HG02763 (cell line): ENCODE data around the gene GLTP.
"Not testable (repeated sequence)": the region's sequence is repeated elsewhere in the genome, so short reads cannot be mapped to it uniquely, and the experiment has no call there.

ENCODE experiments used
- ATAC-seq: cut with Tn5 transposase; IDR thresholded peaks from one replicate; pipeline ENCODE4 v1.9.1; 2021; ENCODE audit warnings: mild to moderate bottlenecking, moderate library complexity; ENCODE audit not compliant: unreplicated experiment

Gene GLTP

DNA sequence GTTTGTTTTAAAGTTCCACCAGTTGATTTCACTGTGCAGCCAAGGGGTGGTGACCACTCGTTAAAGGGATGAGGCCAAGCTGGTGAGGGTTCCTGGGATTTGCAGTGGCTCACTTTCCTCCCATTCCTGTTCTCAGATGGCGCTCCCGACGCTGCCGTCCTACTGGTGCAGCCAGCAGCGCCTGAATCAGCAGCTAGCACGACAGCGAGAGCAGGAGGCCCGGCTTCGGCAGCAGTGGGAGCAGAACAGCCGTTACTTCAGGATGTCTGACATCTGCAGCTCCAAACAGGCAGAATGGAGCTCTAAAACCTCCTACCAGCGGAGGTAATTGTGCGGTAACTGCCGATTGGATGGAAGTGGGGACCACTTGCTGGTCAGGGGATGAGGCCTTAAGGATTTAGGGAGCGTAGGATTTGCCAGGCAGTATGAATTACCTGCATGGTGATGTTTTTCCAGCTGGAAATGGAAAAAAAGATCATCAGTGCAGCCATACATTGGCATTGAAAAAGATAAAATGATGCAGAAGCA, 22.6 kb upstream of the GLTP start:
- no peak for ATAC-seq

GRCh38 chr12:109900752-109901580, 20.6 kb upstream of the GLTP start:
- no peak for ATAC-seq

DNA sequence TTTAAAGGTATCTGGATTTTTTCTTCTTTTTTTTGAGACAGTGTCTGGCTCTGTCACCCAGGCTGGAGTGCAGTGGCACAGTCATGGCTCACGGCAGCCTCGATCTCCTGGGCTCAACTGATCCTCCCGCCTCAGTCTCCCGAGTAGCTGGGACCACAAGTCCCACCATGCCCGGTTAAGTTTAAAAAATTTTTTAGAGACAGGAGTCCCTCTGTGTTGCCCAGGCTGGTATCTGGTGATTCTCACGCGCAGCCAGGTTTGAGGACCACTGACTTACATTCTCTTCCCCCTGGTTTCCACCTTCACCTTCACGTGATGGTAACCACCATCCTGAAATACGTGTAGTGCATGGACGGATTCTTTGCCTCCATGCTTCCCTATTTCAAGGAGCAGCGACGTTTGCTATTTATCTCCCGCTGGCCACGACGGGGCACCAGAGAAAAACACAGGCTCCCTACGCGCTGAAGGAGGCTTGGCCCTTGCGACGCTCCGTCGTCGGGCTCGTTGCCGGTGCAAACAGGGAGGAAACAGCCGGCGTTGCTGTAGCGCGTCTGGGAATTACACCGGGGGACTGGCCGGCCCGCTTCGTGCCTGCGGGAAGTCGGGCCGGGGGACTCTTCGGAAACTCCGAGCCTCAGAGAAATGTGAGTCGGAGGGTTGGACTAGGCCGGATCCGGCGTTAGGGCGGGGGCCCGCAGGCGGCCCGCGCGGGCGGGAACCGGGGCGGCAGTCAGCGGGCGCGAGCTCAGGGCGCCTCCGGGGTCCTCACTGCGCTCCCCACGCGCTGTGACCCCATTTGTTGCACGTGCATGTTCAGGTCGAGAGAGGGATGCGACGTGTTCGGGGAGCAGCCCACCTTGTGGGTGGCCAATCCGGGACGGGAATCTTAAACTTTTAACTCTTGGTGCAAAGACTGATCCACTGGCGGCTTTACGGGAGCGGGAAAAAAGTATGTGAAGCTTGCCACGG, 19.7 kb upstream of the GLTP start, which contains the start of gene TCHP:
Gene TCHP, plus strand, starts transcription at position 492 of the 969 bp plus-strand sequence. CDS start 2,753 bp downstream, outside the sequence.
- peak; percentile 74 for ATAC-seq

- ATAC-seq: not testable (repeated sequence)
Observed at GRCh38 chr12:109899345-109899744, 19.0 kb upstream of the GLTP start.

GRCh38 chr12:109897029-109897428, 16.7 kb upstream of the GLTP start:
- ATAC-seq: no peak

DNA sequence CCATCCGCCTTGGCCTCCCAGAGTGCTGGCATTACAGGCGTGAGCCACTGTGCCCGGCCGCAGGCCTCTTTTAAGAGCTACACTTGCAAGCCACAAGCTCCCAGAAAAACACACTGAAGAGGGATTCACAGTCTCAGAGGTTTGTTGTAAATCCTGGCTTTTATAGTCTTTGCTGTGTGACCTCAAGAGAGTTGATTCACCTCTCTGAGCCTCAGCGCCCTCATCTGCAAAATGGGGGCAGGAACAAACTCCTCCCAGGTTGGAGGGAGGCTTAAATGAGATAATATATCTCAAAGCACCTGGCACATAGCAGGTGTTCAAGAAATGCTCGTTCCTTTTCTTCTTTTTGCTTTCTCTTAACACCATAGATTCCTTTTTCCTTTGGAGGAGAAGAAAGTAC, 15.8 kb upstream of the GLTP start:
- no peak for ATAC-seq

DNA sequence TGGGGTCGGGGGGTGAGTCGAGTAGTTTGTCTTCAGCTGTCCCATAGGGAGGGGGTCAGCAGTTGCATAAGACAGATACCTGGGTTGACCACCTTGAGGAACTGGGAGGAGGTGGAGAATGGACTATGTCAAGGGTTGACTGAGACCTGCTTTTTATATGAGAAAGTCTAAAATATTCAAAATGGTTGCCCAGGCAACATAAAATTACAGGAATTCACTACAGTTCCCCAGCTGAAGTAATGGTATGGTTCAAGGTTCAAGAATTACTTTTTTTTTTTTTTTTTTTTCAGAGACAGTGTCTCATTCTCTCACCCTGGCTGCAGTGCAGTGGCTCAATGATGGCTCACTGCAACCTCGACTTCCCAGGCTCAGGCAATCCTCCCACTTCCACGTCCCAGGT, 14.6 kb upstream of the GLTP start:
- ATAC-seq: no peak

- ATAC-seq: no peak
Observed at GRCh38 chr12:109893261-109893995, 13.1 kb upstream of the GLTP start.

- ATAC-seq: peak; percentile 72
Observed at GRCh38 chr12:109892748-109893147, 12.4 kb upstream of the GLTP start.

GRCh38 chr12:109892165-109892715, 11.9 kb upstream of the GLTP start:
- no peak for ATAC-seq

DNA sequence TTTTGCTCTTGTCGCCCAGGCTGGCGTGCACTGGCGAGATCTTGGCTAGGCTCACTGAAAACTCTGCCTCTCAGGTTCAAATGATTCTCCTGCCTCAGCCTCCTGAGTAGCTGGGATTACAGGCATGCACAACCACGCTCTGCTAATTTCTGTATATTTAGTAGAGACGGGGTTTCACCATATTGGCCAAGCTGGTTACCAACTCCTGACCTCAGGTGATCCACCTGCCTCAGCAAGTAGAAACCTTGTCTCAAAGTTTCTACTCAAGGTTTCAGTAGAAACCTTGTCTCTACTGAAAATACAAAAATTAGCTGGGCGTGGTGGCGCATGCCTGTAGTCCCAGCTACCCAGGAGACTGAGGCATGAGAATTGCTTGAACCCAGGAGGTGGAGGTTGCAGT, 11.4 kb upstream of the GLTP start:
- not testable (repeated sequence) for ATAC-seq

DNA sequence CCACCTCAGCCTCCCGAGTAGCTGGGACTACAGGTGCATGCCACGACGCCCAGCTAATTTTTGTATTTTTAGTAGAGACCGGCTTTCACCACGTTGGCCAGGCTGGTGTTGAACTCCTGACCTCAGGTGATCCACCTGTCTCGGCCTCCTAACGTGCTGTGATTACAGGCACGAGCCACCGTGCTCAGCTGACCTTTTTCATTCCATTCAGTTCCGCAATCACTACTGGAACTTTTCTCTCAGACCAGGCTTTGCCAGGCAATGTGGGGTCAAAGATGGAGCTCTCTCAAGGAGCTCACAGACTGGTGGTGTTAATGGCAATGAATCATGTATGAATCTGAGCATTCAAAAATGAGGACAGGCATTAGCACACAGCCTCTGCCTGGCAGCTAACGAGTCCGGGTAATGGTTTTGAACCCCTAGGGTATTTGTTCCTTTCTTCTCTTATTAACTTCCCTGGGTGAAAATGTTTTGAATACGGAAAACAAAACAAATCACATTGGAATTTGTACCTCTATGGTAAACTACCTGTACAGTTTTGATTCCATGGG, 10.4 kb upstream of the GLTP start:
- no peak for ATAC-seq

DNA sequence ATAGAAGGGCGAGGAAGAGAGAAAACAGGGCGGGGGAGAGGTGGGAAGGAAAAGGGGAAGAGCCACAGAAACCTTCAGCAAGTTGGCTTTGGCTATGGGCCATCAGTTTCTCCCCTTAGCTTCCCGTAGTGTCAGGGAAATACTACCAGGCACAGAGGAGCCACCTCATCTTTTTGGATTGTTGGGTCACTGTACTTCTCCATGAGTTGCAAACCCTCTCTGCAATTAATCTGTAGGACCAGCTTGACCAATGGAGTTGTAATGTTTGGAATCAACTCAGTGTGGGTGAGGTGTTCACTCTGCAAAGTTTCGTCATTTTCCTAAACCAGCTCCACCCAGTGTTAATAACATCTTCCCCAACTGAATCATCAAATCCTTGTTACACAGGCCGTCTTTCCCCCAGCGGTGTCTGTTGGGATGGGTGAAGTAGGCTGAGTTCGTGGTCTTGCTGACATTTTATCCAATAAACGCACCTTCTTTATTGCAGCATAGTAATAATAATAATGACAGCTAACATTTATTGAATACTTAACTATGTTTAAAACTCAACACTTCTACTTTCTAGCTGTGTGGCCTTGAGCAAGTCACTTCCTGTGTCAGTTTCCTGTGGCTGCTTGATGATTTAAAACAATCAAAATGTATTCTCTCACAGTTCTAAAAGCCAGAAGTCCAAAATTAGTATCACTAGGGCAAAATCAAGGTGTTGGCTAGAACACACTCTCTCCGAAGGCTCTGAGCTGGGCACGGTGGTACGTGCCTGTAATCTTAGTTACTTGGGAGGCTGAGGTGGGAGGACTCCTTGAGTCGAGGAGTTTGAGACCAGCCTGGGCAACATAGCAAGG, 8.1 kb upstream of the GLTP start:
- no peak for ATAC-seq

- no peak for ATAC-seq
Observed at GRCh38 chr12:109885616-109886015, 5.3 kb upstream of the GLTP start.

DNA sequence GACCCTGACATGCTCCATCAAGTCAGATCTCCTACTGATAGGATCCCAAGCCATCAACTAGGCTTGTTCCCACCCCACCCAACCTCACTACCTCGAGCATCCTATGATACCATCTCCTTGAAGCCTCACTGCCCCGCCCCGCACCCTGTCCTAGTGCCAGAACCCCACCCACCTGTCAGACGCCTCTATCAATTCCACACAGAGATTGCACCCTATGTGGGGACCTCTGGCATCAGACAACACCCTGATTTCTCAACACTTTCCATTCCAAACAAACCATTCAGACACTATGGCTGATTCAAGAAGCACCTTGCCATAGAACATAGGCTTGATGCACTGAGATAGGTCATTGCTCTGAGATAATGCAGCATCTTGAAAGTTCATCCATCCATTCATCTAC, 3.1 kb upstream of the GLTP start:
- no peak for ATAC-seq

DNA sequence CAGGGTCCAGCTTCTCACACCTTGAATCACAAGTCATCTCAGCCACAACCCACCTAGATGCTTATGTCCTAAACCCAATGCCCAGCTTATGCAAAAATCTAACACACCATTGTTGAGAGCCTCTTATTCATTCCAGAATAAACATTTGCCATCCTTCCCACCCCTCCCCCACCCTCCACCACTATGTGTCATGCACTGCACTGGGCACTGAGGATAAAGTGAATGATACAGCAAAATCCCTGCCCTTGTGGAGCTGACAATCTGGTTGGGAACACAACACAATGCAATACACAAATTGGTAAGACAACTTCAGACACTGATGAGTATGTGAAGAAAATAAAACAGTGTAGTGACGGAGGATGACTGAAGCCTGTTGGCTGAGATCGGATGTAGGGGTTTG, 1.4 kb upstream of the GLTP start:
- ATAC-seq: no peak

GRCh38 chr12:109880938-109881337, 597 bp upstream of the GLTP start:
- ATAC-seq: no peak

- no peak for ATAC-seq
Observed at GRCh38 chr12:109879351-109880042, 844 bp downstream of the GLTP start.

GRCh38 chr12:109878749-109879148, 1.6 kb downstream of the GLTP start:
- no peak for ATAC-seq
